ENCODE data around the gene RAI2. TPM values are rescaled to one million over a fixed set of nuclear protein-coding genes. Genes with fewer than 3 reads are reported as not detected.

RAI2 gene
- total RNA-seq, 1 experiment from 2014 or later: not detected

GRCh38 chrX:17798921-17799320, 62.2 kb downstream of the RAI2 start:
- H3K4me3 ChIP-seq (ENCODE audit: low read depth, low read length, poor library complexity, severe bottlenecking): no peak overlapping the region
- H3K4me1 ChIP-seq (ENCODE audit: insufficient read depth, low read length, poor library complexity, severe bottlenecking): no peaks in the 10 kb centered on the region
- no TSS peak for BruUV-seq (replicated peaks)
- TF ChIP-seq EZH2 (IDR thresholded peaks at IDR 0.05; ENCODE audit: borderline replicate concordance, low read depth, low read length, poor library complexity, severe bottlenecking): no peak
- TF ChIP-seq CTCF (conservative IDR thresholded peaks at IDR 0.05; ENCODE audit: low read depth, low read length): no peak
- H3K36me3 ChIP-seq (ENCODE audit: insufficient read depth, low read length, poor library complexity, severe bottlenecking): no peaks in the 10 kb centered on the region
- H3K9me3 ChIP-seq (ENCODE audit: low read depth, low read length, poor library complexity, severe bottlenecking): no peaks in the 10 kb centered on the region
- H3K27me3 ChIP-seq (replicated peaks; ENCODE audit: insufficient read depth, low read depth, low read length, poor library complexity): no peaks in the 10 kb centered on the region
- intact Hi-C loops (cut with micrococcal nuclease; ENCODE audit: unreplicated experiment): no loop called here
- no peak overlapping the region for H3K27ac ChIP-seq (ENCODE audit: low read depth, low read length, poor library complexity, severe bottlenecking)
- POLR2A ChIA-PET (ENCODE audit: low non-redundant PET): no interaction called here
- DNase-seq (ENCODE audit: low spot score): no peak
- CTCF ChIA-PET: no interaction called here

GRCh38 chrX:17792826-17793225, 68.3 kb downstream of the RAI2 start:
- ChIA-PET POLR2A (ENCODE audit: low non-redundant PET) (no interaction called here), CTCF (no interaction called here)
- no peak for TF ChIP-seq EZH2 (IDR thresholded peaks at IDR 0.05; ENCODE audit: borderline replicate concordance, low read depth, low read length, poor library complexity, severe bottlenecking)
- TF ChIP-seq CTCF (conservative IDR thresholded peaks at IDR 0.05; ENCODE audit: low read depth, low read length): no peak

GRCh38 chrX:17788956-17789562, 72.0 kb downstream of the RAI2 start:
- no peaks in the 10 kb centered on the region for H3K4me1 ChIP-seq (ENCODE audit: insufficient read depth, low read length, poor library complexity, severe bottlenecking)
- ChIA-PET CTCF (interaction anchor here (0.5 kb wide), 1 partner anchor 23 kb away, joined by 3 read pairs; no protein-coding TSS in a partner anchor), POLR2A (ENCODE audit: low non-redundant PET) (no interaction called here)
- H3K9me3 ChIP-seq (ENCODE audit: low read depth, low read length, poor library complexity, severe bottlenecking): no peaks in the 10 kb centered on the region
- BruUV-seq (replicated peaks): no TSS peak
- H3K36me3 ChIP-seq (ENCODE audit: insufficient read depth, low read length, poor library complexity, severe bottlenecking): no peaks in the 10 kb centered on the region
- intact Hi-C loops (cut with micrococcal nuclease; ENCODE audit: unreplicated experiment): loop anchor here (5.0 to 10.0 kb wide), 2 partner anchors 423 to 586 kb away; no protein-coding TSS in a partner anchor
- no peak for DNase-seq (ENCODE audit: low spot score)
- TF ChIP-seq EZH2 (IDR thresholded peaks at IDR 0.05; ENCODE audit: borderline replicate concordance, low read depth, low read length, poor library complexity, severe bottlenecking) (no peak), CTCF (conservative IDR thresholded peaks at IDR 0.05; ENCODE audit: low read depth, low read length) (no peak)
- H3K27me3 ChIP-seq (replicated peaks; ENCODE audit: insufficient read depth, low read depth, low read length, poor library complexity): no peaks in the 10 kb centered on the region
- no peak overlapping the region for H3K27ac ChIP-seq (ENCODE audit: low read depth, low read length, poor library complexity, severe bottlenecking)
- H3K4me3 ChIP-seq (ENCODE audit: low read depth, low read length, poor library complexity, severe bottlenecking): no peak overlapping the region

More at GRCh38 chrX:17792826-17793225, 68.3 kb downstream of the RAI2 start:
- intact Hi-C loops (cut with micrococcal nuclease; ENCODE audit: unreplicated experiment): no loop called here
- Histone ChIP-seq H3K4me3 (ENCODE audit: low read depth, low read length, poor library complexity, severe bottlenecking) (no peak overlapping the region), H3K9me3 (ENCODE audit: low read depth, low read length, poor library complexity, severe bottlenecking) (no peaks in the 10 kb centered on the region), H3K27me3 (replicated peaks; ENCODE audit: insufficient read depth, low read depth, low read length, poor library complexity) (no peaks in the 10 kb centered on the region), H3K36me3 (ENCODE audit: insufficient read depth, low read length, poor library complexity, severe bottlenecking) (no peaks in the 10 kb centered on the region), H3K27ac (ENCODE audit: low read depth, low read length, poor library complexity, severe bottlenecking) (no peak overlapping the region), H3K4me1 (ENCODE audit: insufficient read depth, low read length, poor library complexity, severe bottlenecking) (no peaks in the 10 kb centered on the region)
- DNase-seq (ENCODE audit: low spot score): no peak
- no TSS peak for BruUV-seq (replicated peaks)
